CD4-positive, alpha-beta T cell treated with Interleukin-1 beta for 1 hour (primary cell): ENCODE measurements around the gene SLC35D1.

Source experiments
- DNase-seq, 2 donors: peaks; one replicate each; pipeline ENCODE4 v3.0.0-alpha.2; 2020 to 2022

Gene SLC35D1

DNA sequence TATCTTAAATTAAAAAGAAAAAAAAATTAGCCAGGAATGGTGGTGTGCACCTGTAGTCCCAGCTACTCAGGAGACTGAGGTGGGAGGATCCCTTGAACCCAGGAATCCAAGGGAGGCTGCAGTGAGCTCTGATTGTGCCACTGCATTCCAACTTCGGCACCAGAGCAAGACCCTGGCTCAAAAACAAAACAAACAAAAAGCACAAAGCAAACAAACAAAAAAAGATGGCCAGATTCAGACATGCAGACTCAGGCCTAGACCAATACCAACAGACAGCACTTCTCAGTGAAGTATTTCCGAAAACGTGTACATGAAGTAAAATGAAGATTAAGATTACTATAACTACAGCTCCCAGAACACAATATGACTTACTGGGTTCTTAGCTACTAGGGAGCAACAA lies 10.6 kb downstream of the SLC35D1 start:
- no peak for DNase-seq

GRCh38 chr1:67041841-67042503 lies 12.0 kb downstream of the SLC35D1 start:
- DNase-seq, result no peak

DNA sequence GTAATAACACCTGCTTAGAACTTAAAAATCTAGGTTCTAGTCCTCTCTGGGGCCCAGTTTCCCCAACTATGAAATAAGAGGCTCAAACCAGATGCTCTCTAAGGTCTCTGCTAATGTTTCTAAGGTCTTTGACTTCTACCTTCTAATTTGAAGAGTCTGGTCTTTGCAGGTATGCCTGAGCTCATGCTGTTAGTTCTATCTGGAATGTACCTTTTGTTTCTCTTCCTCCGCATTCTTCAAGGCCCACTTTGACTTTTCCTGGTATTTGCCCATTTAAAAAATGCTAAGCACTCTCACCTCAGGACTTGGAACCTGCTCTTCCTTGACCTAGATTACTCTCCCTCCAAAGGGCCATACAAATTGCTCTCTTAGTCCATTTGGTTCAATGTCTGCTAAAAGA lies 13.5 kb downstream of the SLC35D1 start:
- no peak for DNase-seq

DNA sequence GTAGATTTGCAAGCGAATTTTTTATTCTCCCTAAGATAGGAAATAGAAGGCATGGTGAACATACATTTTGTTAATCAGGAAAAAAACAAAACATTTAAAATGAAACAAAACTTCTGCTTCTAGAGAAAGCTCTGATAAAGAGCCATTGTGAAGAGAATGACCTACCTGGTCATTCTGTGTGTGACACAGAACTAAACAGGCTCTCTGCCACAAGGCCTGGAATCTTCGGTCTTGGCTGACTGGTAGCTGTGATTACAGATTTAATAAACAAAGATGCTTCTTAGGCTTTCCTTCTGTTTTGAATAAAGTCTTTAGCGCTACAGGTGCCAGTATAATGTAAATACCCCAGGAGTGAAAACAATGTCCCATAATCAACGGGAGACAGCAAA lies 22.1 kb downstream of the SLC35D1 start:
- no peak for DNase-seq

- DNase-seq, result no peak
These were observed 22.7 kb downstream of the SLC35D1 start for GRCh38 chr1:67031121-67031858.

- no peak for DNase-seq
These were observed 24.5 kb downstream of the SLC35D1 start for GRCh38 chr1:67029472-67029871.

GRCh38 chr1:67020765-67021164 lies 33.2 kb downstream of the SLC35D1 start:
- no peak for DNase-seq

DNA sequence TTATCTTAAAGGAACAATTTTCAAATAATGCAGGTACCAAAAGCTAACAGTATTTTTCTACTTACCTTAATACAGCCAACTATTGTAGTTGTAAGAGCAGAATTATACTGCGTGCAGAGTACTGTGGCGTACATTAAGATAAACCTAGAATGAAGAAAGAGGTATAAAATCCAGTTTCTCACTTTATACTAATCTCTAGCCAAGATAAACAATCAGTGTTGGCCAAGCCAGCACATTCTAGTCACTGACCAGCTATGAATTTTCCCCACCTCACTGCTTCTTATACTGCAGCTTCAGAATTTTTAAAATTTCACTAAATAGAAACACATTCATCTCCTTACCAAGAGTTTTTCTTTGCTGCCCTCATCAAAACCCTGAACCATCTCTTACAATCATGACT lies 33.6 kb downstream of the SLC35D1 start:
- no peak for DNase-seq

DNA sequence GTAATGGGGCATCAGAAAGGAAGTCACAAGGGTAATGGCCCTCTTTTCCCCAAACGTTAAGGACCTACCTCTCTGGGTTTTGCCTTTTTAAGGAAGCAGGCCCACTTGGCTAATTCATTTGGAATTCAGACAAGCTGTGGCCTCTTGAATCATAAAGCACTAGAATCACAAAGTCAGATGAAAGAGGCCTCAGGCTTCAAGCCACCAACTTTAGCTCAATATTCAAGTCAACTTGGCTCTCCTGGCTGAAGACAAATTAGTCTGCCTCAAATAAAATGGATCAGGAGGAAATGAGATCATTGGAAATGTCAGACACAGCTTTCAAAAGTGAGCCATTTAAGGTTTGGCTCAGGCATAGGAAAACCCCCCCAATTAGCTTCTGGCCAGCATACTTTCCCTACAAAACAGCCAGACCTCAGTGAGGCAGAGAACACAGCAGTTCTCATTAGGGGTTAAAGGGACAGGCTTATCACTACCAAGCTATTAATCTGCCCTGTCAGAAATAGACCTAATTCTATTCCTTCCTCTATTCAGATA lies 34.3 kb downstream of the SLC35D1 start:
- DNase-seq, result no peak

- DNase-seq, result no peak
These were observed 34.8 kb downstream of the SLC35D1 start for GRCh38 chr1:67019121-67019520.

DNA sequence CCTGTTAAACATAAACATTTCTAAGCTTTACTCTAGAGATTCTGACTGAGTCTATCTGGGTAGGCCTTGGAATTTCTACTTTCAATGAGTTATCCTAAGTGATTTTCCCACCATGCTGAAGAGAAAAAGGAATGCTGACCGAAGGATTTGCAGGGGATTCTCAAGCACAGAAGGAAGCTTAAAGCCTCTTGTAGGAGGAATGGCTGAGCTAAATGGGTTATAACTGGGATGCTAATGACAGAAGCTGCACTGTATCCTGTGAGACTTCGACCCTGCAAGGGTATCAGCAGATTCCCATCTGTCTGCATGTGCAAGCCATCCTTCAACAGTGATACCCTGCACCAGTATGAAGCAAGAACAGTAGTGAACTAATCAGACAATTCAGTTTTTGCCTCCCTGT lies 35.4 kb downstream of the SLC35D1 start:
- no peak for DNase-seq

DNA sequence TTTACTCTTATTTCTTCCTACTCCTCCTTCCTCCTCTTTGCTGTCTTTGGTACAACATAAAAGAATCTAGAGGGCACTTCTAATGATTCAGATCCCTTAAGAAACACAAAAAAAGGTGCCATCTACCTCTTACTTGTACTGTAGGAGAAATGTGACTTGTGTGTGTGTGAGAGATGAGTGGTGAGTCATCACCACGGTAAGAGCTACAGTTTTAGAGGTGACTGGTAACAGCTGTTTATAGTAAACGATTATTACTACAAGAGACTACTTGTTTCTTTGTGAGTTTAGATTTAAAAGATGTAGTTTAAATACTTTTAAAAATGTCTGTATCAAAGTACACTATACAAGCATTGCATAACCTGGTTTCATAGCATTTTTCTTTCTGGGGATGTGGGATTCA lies 40.4 kb downstream of the SLC35D1 start:
- no peak for DNase-seq

DNA sequence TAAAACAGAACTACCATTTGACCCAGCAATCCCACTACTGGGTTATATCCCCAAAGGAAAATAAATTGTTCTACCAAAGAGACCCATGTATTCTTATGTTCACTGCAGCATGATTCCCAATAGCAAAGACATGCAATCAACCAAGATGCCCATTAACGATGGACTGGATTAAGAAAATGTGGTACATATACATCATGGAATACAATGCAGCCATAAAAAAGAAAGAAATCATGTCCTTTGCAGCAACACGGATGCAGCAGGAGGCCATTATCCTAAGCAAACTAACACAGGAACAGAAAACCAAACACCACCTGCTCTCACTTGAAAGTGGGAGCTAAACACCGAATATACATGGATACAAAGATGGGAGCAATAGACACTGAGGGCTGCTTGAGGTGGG lies 44.2 kb downstream of the SLC35D1 start:
- DNase-seq, result no peak

GRCh38 chr1:67005068-67005467 lies 48.9 kb downstream of the SLC35D1 start:
- no peak for DNase-seq

- no peak for DNase-seq
These were observed 49.8 kb downstream of the SLC35D1 start for GRCh38 chr1:67004176-67004575.

DNA sequence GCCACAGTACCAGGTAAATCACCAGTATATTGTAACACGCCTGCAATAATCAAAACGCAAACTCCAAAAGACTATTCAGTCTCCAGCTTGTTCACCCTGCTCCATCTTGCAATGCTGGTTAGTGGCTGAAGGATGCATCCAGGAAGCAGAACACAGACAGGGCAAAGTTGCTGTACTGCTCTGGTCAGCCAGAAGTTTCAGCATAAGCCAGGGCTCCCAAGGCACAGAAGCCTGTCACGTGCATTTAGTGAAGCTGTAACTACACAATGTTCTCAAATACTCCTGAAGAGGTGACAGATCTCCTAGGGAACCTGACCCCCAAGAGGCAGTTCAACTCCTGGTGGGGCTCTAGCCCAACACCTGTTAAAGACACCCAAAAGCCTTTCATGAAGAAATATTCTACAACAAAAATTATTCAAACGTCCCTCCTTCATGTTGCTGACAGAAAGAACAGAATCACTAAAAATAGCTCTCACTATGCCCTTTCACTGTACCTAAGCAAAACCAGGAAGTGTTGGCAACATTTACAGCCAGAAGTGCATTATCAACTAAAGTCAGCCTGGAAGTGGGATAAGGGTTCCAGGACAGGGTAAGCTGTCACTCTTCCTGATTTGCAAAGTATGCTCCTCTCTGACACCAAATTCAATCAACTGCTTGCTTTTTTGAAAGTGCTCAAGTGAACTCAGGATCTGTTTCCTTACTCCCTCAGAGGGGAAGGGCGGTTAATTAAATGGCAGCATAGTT lies 52.1 kb downstream of the SLC35D1 start:
- no peak for DNase-seq

- DNase-seq, result no peak
These were observed 54.1 kb downstream of the SLC35D1 start for GRCh38 chr1:66999640-67000400.

- DNase-seq, result no peak
These were observed 55.0 kb downstream of the SLC35D1 start for GRCh38 chr1:66998972-66999371.

GRCh38 chr1:66996018-66996682 lies 57.8 kb downstream of the SLC35D1 start:
- peak; percentile 64 to 68 for DNase-seq

DNA sequence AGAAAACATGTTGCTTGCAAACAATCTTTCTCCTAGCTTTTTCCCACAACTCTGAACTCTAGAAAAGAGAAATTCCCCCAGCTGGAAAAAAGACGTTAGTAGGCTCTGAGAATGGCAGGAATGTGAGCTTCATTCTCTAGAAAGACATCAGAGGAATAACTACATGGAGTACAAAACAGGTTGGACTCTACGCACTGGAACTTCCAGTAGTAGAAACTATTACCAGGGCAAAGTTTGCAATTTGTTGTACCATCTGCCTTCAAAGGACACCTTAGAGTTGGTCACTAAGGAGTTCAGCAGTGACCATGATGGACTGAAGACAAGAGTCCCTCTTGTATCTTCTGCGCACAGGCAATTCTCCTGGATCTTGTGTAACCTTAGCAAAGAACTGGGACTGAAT lies 60.9 kb downstream of the SLC35D1 start:
- DNase-seq, result no peak

GRCh38 chr1:66985835-66986234 lies 68.1 kb downstream of the SLC35D1 start:
- no peak for DNase-seq

DNA sequence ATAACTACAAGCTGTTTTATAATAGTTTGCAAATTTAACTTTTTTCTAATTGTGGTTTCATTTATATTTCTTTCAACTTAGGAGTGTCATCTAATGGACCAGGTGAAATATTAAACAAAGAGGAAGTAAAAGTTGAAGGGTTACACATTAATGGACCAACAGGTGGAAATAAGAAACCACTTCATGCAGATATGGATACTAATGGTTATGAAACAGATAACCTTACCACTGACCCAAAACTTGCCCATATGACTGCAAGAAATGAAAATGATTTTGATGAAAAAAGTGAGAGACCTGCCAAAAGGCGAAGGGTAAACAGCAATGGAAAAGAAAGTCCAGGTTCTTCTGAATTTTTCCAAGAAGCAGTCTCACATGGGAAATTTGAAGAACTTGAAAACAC lies 69.5 kb downstream of the SLC35D1 start:
- no peak for DNase-seq
